Epithelial cell of proximal tubule (primary cell): ENCODE measurements around the gene PRR22. TPM values are rescaled to one million over a fixed set of nuclear protein-coding genes. Genes with fewer than 3 reads are reported as not detected.
A peak's percentile ranks its signal among the peaks of the same experiment; 100 is the strongest.

Experiments used
- DNase-seq: peaks from one replicate; pipeline ENCODE4 v3.0.0-alpha.2; 2011; ENCODE audit warnings: low read depth
- H3K4me3 ChIP-seq: 2 replicates; pipeline ENCODE4 v1.5.1; 2011; ENCODE audit warnings: low read depth, mild to moderate bottlenecking, low read length
- total RNA-seq: library from RNA; depleted of rRNA; stranded (reverse); fragments of >200 nt; gene quantifications from 2 replicates; pipeline ENCODE4 v1.2.3, GENCODE V29; 2015
- TF ChIP-seq, protein P1 (sequence below): conservative IDR thresholded peaks from 2 replicates; pipeline ENCODE4 v1.5.1; 2012; ENCODE audit warnings: low read depth, mild to moderate bottlenecking, low read length

The PRR22 gene
- total RNA-seq, 1 donor from 2014 or later, result not detected

DNA sequence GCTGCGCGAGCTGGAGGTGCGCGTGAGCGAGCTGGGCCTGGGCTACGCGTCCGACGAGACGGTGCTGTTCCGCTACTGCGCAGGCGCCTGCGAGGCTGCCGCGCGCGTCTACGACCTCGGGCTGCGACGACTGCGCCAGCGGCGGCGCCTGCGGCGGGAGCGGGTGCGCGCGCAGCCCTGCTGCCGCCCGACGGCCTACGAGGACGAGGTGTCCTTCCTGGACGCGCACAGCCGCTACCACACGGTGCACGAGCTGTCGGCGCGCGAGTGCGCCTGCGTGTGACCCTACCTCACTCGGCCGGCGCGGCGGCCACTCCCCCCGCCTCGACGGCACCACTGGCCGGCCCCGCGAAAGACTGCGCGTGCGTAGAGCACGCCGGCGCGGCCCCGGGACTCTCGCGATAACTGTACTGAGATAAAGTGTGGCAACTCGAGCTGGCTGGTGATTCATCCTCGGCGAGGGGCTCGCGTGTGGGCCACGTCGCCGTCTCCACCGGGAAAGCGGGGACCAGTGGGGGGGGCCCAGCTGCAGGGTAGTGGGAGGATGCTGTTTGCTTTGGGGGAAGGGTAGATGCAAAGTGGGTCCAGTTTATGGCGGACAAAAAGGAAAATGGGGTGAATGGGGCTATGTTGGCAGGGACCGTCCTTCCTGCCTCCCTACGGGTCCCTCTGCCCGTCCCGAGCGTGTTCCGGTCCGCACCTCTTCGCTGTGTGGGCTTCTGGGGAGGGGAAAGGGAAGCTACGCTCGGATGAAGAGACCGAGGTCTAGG, 43.5 kb upstream of the PRR22 start:
- DNase-seq, result peak; percentile 40
- TF ChIP-seq, protein P1, sequence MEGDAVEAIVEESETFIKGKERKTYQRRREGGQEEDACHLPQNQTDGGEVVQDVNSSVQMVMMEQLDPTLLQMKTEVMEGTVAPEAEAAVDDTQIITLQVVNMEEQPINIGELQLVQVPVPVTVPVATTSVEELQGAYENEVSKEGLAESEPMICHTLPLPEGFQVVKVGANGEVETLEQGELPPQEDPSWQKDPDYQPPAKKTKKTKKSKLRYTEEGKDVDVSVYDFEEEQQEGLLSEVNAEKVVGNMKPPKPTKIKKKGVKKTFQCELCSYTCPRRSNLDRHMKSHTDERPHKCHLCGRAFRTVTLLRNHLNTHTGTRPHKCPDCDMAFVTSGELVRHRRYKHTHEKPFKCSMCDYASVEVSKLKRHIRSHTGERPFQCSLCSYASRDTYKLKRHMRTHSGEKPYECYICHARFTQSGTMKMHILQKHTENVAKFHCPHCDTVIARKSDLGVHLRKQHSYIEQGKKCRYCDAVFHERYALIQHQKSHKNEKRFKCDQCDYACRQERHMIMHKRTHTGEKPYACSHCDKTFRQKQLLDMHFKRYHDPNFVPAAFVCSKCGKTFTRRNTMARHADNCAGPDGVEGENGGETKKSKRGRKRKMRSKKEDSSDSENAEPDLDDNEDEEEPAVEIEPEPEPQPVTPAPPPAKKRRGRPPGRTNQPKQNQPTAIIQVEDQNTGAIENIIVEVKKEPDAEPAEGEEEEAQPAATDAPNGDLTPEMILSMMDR, result no peak
- H3K4me3 ChIP-seq, result peak overlapping the region; percentile 97

DNA sequence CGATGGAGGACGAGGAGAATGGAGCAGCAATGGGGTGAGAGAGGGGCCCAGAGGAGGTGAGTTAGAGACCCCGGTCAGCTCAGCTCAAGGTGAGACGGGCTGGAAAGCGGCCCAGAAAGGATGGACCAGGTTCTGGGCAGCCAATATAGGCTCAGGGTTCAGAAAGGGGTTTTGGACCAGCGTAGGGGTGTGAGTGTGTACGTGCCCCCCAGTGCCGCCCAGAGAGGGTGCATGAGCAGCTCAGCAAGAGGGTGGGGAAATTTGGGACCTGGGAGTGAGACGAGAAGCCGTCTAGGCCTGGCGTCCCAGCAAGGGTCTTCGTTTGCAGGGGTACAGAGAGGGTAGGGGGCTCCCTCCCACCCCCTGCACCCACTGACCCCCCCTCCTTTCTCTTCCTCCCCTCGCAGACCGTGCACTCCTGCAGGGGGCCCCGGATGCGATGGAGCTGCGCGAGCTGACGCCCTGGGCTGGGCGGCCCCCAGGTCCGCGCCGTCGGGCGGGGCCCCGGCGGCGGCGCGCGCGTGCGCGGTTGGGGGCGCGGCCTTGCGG, 42.9 kb upstream of the PRR22 start:
- no peak for DNase-seq
- TF ChIP-seq, protein P1, result no peak
- H3K4me3 ChIP-seq, result peak overlapping the region; percentile 97

DNA sequence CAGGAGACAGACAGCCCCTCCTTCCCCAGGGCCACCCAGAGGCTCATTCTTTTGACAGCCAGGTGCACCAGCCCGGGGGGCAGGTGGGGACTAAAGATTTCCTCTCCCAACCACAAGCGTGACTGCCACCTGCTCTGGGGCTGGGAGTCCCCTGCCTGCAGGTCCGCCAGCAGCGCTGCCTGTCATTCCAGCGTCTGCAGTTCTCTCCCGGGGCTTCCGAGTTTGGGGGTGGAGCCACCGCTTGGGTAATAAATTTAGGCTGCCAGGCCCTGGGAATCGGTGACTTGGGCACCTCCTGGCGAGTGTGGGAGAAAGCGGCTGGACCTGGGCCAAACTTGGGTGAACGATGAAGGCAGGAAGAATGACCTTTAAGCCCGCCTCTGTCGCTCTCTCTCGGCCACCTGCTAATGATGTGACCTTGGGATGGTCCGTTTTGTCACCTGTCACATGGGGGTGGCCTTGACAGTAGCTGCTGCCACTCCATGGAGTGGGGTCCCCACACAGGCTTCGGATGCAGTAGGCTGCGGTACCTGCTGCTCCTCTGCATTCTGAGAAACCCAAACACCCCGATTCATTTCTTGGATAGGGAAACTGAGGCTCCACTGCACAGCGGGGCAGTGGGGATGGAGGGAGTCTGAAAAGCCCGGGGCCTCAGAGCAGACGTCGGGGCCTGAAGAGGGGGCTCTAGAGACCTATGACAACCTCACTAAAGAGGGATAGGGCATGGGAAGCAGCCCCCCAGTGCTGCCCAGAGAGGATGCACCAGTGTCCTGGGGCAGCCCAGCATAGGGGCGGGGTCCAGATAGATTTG, 42.2 kb upstream of the PRR22 start:
- TF ChIP-seq, protein P1, result peak; percentile 45
- peak overlapping the region; percentile 97 for H3K4me3 ChIP-seq
- DNase-seq, result no peak

DNA sequence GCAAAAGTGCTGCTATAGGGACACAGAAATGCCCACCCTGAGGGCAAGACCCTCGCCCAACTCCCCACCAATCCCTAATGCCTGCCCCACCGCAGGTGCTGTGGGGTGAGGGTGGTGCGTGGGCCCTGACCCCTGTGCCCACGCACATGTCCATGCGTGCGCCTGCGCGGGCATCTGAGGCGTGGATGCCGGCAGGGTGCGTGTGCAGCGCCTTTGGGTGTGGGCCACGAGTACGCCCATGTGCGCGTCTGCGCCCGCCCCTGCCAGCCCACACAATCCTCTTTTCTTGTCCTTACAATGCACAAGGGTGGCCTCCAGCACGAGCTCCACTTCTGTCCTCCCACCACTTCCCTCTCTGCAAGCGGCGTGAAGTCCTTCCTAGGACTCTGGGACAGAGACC, 40.6 kb upstream of the PRR22 start:
- TF ChIP-seq, protein P1, result no peak
- DNase-seq, result no peak
- no peak overlapping the region for H3K4me3 ChIP-seq

DNA sequence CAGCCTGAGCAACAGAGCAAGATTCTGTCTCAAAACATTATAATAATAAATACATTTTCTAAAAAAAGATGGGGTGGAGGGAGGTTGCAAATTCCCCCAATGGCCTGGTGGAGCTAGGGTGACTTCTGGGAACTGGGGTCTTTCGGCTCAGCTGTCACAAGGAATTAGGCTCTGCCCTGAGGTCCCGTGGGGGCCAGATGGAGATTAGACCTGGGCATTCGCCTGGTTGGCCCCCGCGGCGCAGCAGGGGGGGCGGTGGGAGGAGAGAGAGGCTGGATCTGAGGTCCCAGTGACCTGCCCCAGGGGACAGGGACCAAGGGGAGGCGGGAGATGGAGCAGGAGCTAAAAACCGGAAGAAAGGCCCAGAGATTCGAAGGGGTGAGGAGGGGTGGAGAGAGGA, 40.2 kb upstream of the PRR22 start:
- H3K4me3 ChIP-seq, result no peak overlapping the region
- TF ChIP-seq, protein P1, result no peak
- DNase-seq, result no peak

DNA sequence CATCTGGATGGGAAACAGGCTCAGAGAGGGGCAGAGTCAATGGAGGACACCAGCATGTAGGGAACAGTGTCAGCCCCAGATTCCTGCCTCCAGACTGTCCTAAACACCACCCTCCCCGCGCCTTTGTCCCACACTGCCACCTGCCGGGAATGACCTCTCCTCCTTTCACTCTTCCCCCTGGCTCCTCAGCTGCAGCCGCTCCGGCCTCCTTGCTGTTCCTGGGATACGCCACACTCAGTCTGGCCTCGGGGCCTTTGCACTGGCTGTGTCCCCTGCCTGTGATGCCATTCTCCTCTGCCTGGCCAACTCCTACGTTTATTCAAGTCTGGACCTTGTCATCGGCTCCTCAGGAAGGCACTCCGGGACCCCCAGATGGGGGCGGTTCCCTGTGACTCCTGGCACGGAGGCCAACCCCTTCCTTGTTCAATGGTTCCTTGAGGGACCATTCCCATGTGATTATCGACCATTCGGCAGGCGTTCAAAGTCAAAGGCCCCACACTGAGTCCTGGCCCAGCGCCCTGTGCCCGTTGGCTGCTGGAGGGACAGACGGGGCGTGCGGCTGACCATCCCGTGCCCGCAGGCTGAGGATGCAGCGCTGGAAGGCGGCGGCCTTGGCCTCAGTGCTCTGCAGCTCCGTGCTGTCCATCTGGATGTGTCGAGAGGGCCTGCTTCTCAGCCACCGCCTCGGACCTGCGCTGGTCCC, 39.2 kb upstream of the PRR22 start:
- DNase-seq, result no peak
- no peak overlapping the region for H3K4me3 ChIP-seq
- TF ChIP-seq, protein P1, result peak; percentile 47
